ENCODE results near the gene BAHCC1. TPM values are rescaled to one million over a fixed set of nuclear protein-coding genes. Genes with fewer than 3 reads are reported as not detected.

Gene BAHCC1
- total and polyA plus RNA-seq, 9 of the 15 experiments (the other 6 are each of a cell fraction or from before 2014, with no cell fraction given) = 0.14 to 26.9 (median 5.0) TPM

- TF ChIP-seq PBX2 (CRISPR knock-in tag; IDR thresholded peaks at IDR 0.05; ENCODE audit: low read depth) = 0 out of 2 replicates have a peak, but pooled peaks have one; percentile 15
- TF ChIP-seq PBX2 (tag; conservative IDR thresholded peaks at IDR 0.05; ENCODE audit: low read depth) = peak; percentile 69
- TF ChIP-seq PKNOX1 (IDR thresholded peaks at IDR 0.05) = peak; percentile 81
- 0 out of 2 replicates have a peak, but pooled peaks have one; percentile 14 for TF ChIP-seq CAMTA2 (CRISPR knock-in tag; conservative IDR thresholded peaks at IDR 0.05)
- TF ChIP-seq ZEB2 (IDR thresholded peaks at IDR 0.05) = peak; percentile 51; the same call in 1 of the 2 replicates
- TF ChIP-seq ZC3H4 (CRISPR knock-in tag; IDR thresholded peaks at IDR 0.05; ENCODE audit: borderline replicate concordance) = peak; percentile 7; the same call in 1 of the 2 replicates
- peak in 1 of 2 experiments; percentile 63; a peak in 1 of 4 replicates for TF ChIP-seq UBTF (IDR thresholded peaks at IDR 0.05; ENCODE audit: borderline replicate concordance in 1 of 2, low read depth in 2 of 2, low read length in 2 of 2)
- peak; percentile 21; the same call in 1 of the 2 replicates for TF ChIP-seq CBFA2T3 (IDR thresholded peaks at IDR 0.05)
- peak; percentile 17; the same call in 1 of the 2 replicates for TF ChIP-seq NFIC (IDR thresholded peaks at IDR 0.05)
- 0 out of 2 replicates have a peak, but pooled peaks have one; percentile 2 for TF ChIP-seq JUND (IDR thresholded peaks at IDR 0.05; ENCODE audit: borderline replicate concordance, low read depth, low read length)
- TF ChIP-seq JUND (tag; IDR thresholded peaks at IDR 0.05; ENCODE audit: borderline replicate concordance, low read depth, low read length) = no peak; the same call in 2 of the 3 replicates
- 0 out of 2 replicates have a peak, but pooled peaks have one; percentile 17 for TF ChIP-seq ZNF76 (CRISPR knock-in tag; IDR thresholded peaks at IDR 0.05; ENCODE audit: borderline replicate concordance)
- TF ChIP-seq SMARCA4 (IDR thresholded peaks at IDR 0.05) = peak; percentile 9; the same call in 1 of the 2 replicates
- peak; percentile 91 for TF ChIP-seq ZFX (CRISPR knock-in tag; IDR thresholded peaks at IDR 0.05)
- TF ChIP-seq RAD21 (CRISPR knock-in tag; conservative IDR thresholded peaks at IDR 0.05 in 1 of 2, IDR thresholded peaks at IDR 0.05 in 1 of 2) = peak in 1 of 2 experiments; percentile 12; a peak in 1 of 4 replicates
- 0 out of 2 replicates have a peak, but pooled peaks have one; percentile 20 for TF ChIP-seq CXXC5 (CRISPR knock-in tag; IDR thresholded peaks at IDR 0.05)
- TF ChIP-seq HDAC1 (IDR thresholded peaks at IDR 0.05) = 0 out of 4 replicates have a peak, but pooled peaks of 1 of the 2 experiments have one; percentile 30
- TF ChIP-seq CEBPB (tag; IDR thresholded peaks at IDR 0.05) = no peak
Observed at GRCh38 chr17:81365601-81366585, 29.4 kb upstream of the BAHCC1 start (continued).
